Myocyte (in vitro differentiated cells): Measurements from ENCODE around the gene ZNF627. TPM values are rescaled to one million over a fixed set of nuclear protein-coding genes. Genes with fewer than 3 reads are reported as not detected.
"Not testable (repeated sequence)": the region's sequence is repeated elsewhere in the genome, so short reads cannot be mapped to it uniquely, and the experiment has no call there.

Experiments
- DNase-seq: peaks from one replicate; pipeline ENCODE4 v3.0.0-alpha.2; 2012; ENCODE audit warnings: low read depth
- polyA plus RNA-seq: library from polyadenylated mRNA; unstranded; fragments of >200 nt; gene quantifications from one replicate; pipeline ENCODE4 v1.2.1, GENCODE V29; 2012; ENCODE audit warnings: missing spikeins
- total RNA-seq: library from RNA; depleted of rRNA; stranded (reverse); fragments of >200 nt; gene quantifications from 2 replicates; pipeline ENCODE4 v1.2.3, GENCODE V29; 2014

ZNF627 gene
- total RNA-seq: 18.7 and 18.9 TPM in 2 replicates
- 6.3 TPM for polyA plus RNA-seq

DNA sequence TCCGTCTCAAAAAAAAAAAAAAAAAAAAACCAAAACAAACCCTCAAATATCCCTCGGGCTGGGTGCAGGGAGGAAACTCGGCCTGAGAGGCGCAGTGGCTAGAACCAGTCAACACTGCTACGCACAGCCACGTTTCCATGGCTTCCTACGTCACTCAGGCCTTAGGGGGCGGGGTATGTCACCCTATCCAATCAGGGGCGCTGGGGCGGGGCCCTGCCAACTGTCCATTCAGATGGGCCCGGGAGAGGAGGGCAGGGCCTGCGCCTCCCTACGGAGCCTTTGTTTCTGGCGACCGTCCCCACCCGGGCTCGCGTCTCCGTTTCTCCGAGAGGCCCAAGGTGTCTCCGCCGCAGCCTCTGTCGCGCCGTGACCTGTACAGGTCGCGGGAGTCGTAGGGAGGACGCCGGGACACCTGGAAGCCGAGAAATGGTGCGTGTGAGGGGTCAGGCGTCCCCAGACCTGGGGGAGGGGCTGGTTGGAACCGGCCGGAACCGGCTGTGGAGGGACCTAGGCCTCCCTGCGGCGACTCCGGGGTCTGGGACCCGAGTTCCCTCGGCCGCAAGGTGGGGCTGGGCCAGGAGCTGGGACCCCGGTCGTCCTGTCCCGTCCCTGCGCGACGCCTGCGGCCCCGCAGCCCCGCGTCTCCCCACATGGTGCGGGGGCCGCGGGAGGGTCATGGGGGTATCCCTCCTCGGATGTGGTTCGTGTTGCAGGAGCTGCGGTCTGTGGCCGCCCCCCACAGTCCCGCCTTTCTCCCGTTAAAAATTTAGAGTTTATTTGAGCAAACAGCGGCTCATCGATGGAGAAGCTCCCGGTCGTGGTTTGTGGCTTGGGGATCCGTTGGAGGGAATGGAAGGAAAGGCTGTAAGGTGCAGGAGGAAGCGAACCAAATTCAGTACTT lies at the start of gene ZNF627:
Gene ZNF627, plus strand, starts transcription at position 282 of the 901 bp plus-strand sequence. Its CDS starts 145 bp downstream, at position 427.
- peak; percentile 98 for DNase-seq

DNA sequence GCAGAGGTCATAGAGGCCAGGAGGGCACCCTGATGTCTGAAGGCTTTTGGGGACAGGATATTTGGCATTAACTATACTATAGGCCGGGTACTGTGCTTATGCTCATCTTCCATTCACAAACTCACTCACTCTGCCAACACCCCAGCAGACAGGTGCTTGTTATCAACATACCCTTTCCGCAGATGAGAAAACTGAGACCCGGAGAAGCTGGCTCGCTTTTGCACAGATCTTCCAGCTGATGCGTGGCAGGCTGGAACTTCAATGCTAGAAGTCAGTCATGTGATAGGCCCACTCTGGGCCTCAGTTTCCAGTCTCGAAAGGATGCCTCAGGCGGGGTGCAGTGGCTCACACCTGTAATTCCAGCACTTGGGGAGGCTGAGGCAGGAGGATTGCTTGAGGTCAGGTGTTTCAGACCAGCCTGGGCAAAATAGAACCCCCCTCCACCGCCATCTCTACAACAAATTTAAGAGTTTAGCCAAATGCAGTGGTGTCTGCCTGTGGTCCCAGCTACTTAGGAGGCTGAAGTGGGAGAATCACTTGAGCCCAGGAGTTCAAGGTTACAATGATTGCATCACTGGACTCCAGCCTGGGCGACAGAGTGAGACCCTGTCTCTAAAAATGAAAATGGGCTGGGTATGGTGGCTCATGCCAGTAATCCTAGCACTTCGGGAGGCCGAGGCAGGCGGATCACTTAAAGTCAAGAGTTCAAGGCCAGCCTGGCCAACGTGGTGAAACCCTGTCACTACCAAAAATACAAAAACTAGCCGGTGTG lies 49.2 kb upstream of the ZNF627 start:
- no peak for DNase-seq

DNA sequence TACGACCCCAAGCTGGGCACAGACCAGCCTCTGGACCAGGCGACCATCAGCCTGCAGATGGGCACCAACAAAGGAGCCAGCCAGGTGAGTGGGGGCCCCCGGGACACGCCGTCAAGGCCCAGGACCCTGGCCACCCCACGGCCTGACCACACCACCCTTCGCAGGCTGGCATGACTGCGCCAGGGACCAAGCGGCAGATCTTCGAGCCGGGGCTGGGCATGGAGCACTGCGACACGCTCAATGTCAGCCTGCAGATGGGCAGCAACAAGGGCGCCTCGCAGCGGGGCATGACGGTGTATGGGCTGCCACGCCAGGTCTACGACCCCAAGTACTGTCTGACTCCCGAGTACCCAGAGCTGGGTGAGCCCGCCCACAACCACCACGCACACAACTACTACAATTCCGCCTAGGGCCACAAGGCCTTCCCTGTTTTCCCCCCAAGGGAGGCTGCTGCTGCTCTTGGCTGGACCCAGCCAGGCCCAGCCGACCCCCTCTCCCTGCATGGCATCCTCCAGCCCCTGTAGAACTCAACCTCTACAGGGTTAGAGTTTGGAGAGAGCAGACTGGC lies 47.8 kb upstream of the ZNF627 start:
- DNase-seq: no peak

DNA sequence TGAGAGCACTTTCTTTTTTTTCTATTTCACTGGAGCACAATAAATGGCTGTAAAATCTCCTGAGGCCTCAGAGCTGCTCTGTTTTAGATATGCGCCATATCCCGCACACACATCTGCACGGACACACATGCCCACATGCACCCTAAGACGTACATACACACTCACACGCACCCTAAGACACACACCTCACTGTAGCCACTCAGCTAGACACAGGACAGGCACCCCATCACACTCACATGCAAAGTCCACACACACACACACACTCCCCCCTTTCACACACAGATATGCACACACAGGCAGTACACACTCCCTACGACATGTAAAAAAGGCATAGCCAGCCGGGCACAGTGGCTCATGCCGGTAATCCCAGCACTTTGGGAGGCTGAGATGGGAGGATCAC lies 47.0 kb upstream of the ZNF627 start:
- DNase-seq: no peak

DNA sequence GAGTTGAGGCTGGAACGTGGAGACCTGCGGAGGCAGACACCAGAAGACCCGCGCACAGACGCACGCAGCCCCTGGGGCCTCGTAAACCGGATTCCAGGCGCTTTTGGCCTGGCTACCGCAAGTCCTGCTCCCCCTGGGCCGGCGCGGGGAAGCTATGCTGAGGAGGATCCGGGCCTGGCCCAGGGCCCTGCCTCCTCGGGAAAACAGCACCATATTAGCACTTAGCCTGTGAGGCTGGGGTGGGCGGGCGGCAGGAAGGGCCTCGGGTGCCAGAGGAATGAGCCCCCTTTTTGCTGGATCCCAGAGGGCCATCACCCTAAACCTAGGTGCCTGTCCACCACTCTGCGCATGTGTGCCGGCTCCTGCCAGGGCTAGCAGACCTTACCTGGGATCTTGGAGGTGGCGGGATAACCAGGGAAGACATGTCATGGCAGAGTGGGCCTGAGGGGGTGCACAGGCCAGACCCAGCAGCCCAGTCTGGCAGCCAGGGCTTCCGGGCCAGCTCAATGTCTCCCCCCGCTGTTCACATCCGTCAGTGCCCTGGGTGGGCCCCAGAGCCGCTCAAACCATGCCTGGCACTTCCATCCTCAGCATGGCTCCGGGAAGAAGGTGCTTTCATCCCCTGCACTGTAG lies 45.6 kb upstream of the ZNF627 start:
- DNase-seq: no peak

DNA sequence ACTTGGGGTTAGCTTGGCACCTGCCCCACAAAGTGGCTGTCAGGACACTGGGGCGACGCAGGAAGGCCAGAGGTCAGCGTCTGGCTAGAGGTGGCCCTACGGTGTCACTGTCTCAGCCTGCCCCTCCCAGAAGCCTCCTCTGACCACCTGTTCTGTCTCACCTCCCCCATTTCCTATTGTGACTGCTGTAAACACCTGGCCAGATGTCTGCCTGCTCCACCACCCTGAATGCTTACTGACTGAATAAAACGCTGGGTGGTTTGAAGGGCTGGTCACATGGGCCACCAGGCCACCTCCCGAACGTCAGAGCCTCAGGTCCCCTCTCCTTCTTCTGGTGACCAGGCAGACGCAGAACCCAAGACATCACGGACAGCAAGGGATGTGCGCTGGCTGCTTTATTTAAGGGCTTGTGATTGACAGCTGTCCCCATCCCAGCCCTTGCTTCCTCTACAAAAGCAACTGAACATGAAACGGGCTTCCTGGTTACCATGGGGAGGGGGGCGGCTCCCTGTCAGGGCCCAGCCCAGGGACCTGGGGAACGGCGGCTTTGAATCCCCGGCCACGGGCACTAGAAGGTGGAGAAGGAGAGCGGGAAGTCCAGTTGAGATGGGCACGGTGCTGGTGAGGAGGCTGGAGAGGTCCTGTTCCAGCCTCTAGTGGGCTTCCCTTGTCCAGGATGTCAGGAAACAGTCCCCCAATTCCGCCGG lies 44.5 kb upstream of the ZNF627 start:
- DNase-seq: no peak

DNA sequence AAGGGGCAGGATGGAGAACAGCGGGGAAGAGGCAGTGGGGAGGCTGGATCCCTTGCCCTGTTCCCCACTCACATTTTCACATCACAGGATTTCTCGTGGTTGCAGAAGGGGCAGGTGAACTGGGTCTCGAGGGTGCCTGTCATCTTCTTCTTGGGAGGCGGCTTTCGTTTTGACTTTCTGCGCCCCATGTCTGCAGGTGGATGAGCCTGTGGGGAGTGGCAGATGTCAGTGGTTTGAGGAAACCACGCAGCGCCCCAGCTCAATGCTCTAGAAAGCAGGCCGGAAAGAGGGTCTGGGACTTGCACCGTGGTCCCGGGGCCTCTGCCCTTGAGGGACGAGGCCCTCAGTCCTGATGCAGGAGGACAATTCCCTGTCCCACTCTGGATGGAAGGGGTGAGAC lies 43.1 kb upstream of the ZNF627 start:
- no peak for DNase-seq

DNA sequence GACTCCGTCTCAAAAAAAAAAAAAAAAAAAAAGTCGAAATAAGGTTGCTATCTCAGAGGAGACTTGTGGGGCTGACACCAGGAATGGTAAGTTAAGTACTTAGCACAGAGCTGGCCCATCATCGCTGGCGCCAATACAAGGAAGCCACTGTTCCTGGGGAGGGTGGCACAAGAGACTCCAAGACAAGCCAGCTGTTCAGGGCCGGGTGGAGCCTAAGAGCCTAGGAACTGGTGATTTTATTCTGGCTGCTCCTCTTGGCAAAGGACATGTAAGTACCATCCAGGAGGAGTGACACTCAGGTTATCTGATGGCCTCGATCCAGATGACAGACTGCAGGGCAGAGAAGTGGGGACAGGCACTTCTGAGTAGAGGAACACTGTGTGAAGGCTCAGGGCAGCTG lies 42.0 kb upstream of the ZNF627 start:
- no peak for DNase-seq

DNA sequence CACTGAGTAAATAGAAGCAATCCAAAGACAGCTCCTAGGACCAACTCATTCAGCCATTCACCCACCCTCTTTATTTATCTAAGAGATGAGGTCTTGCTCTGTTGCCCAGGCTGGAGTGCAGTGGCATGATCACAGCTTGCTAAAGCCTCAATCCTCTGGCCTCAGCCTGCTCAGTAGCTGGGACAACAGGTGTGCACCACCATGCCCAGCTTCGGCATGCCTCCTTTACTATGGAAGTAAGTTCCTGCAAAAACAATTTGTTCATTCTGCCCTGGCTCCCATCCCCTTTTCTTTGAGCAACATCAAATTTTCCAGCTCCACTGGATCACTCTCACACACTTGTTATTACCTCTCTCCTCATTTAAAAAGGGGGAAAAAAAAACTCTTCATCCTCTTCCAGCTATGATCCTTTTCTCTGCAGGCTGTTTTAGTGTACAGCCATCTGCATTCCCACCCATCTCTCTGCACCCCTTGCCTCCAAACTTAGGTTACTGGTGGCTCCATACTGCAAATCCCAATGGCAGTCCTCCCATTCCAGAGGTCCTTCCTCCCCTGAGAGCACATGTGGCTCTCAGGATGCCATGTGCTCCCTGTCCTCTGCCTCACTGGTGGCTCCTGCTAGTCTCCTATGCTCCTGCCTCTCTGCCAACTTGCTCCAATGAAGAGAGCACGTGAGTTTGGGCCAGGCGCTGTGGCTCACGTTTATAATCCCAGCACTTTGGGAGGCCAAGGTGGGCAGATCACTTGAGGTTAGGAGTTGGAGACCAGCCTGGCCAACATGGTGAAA lies 40.5 kb upstream of the ZNF627 start:
- no peak for DNase-seq

DNA sequence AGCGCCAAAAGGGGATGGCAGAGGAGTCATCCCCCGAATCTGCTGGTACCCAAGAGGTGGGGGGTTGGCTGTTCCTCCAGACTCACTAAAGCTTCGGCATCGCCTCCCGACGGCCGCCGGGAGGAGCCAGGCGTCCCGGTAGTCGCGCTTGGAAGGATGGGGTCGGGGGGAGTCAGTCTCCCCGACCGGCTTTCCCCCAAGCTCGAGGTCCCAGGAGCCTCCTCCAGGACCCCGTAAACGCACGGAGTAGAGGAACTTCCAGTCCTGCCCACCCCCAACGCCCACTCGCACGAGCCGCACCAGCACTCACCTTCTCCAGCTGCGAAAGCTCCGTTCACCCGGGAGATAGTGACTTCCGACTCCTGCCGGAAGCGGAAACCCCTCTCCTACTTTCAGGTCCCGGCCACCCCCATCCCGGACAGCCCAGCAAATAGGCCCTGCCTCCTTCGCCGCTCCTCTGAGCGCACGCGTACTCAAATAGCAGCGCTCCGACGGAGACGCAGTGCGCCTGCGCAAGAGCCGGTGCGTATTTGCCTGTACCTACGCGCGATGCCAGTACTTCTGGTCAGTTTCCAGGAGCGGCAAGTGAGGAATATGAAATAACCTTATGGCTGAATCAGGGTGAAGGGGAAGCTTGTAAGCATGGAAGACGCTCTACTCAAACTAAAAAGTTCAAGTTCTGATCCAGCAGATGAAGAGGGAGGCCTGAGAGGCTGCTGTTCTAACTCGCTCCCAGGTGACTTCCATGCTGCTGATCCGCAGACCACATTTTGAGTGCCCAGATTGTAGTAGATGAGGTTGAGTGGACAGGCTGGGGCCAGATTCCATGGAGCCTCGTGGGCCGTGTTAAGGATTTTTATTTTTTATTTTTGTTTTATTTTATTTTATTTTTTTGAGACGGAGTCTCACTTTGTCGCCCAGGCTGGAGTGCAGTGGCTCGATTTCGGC lies 38.1 kb upstream of the ZNF627 start, which contains the start of gene ELOF1:
Gene ELOF1, minus strand, starts transcription at position 350 of the 948 bp plus-strand sequence. CDS start 4,883 bp downstream, outside the sequence.
- DNase-seq: peak; percentile 98

DNA sequence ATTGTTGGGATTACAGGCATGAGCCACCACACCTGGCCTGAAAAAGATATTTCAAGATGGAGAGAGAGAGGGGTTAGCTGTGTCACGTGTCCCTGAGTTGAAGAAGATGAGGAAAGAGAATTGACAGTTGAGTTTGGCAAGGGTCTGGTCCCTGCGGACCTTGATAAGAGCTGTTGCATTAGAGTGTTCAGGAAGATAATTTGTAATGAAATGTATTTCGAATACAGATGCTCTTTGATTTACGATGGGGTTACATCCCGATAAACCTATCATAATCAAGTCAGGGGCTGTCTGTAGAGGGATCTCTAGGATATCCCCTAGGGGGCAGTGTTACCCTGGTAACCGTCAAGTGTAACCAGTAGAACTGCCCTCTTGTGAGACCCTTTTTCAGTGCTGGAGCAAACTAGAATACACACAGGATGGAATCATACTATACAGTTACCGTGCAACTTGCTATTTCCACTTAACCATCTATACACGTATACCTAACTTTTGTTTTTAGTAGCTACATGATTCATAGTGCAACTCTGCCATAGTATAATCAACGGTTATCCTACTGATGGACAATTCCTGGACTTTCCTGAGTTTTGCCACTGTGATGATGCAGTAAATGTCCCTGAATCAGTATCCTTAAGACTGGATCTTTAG lies 36.8 kb upstream of the ZNF627 start:
- DNase-seq: peak; percentile 73

DNA sequence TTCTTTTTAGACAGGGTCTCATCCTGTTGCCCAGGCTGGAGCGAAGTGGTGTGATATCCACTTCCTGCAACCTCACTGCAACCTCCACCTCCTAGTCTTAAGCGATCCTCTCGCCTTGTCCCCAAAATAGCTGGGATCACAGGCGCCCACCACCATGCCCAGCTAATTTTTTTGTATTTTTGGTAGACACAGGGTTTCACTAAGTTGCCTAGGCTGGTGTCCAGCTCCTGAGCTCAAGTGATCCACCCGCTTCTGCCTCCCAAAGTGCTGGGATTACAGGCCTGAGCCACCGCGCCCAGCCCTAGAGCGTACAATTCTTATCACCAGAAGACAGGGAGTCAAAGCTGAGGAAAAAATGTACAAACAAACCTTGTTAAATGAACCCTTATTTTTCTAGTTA lies 33.8 kb upstream of the ZNF627 start:
- no peak for DNase-seq

DNA sequence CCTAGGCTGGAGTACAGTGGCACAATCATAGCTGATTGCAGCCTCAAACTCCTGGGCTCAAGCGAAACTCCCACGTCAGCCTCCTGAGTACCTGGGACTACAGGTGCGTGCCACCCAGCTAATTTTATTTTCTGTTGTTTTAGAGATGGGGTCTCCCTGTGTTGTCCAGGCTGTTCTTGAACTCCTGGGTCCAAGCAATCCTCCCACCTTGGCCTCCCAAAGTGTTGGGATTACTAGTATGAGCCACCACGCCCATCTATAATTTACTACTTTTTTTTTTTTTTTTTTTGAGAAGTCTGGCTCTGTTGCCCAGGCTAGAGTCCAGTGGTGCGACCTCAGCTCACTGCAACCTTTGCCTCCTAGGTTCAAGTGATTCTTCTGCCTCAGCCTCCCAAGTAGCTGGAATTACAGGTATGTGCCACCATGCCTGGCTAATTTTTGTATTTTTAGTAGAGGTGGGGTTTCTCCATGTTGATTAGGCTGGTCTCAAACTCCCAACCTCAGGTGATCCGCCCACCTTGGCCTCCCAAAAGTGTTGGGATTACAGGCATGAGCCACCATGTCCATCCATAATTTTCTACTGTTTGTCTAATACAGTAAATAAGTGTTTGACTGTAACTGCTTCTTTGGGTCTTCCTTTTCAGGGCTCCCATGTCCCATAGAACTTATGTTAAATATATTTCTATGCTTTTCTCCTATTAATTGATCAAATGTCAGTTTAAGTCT lies 33.0 kb upstream of the ZNF627 start:
- not testable (repeated sequence) for DNase-seq

DNA sequence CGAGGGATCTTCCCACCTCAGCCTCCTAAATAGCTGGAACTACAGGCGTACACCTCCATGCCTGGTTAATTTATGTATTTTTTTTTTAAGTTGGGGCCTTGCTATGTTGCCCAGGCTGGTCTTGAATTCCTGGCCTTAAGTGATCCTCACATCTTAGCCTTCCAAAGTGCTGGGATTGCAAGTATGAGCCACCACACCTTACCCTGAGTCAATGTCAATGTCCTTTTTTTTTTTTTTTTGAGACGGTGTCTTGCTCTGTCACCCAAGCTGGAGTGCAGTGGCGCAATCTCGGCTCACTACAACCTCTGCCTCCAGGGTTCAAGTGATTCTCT lies 31.7 kb upstream of the ZNF627 start:
- DNase-seq: not testable (repeated sequence)

DNA sequence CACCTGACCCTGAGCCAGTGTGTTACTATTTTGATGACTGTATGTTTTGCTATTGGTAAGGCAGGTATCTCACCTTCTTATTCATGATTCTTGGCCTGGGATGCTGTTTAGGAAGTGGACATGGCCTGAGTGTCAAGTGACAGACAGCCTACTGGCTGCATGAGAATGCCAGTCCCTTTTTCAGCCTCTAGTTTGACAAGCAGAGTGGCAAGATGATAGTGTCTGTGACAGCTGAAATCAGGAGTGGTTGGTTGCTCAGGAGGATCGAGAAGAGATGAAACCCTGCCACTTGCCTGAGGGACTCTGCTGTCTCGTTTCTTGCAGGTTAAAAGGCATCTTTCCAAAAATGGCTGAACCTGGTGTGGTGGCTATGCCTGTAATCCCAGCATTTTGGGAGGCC lies 31.1 kb upstream of the ZNF627 start:
- no peak for DNase-seq

DNA sequence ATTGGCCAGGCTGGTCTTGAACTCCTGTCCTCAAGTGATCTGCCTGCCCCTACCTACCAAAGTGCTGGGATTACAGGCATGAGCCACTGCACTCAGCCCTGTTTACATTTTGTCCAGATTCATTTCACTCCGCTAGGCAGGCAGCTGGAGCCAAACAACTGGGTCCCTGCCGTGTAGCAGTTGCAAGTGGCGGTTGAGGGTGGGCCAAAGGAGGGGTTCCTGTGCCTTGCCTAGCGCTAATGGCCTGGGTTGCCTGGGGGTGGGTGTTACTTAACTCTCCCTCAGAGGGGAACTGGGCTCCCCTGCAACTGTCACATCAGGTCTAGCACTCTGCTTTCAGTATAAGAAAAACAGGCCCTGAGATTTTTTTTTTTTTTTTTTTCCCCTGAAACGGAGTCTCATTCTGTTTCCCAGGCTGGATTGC lies 27.2 kb upstream of the ZNF627 start:
- DNase-seq: no peak

DNA sequence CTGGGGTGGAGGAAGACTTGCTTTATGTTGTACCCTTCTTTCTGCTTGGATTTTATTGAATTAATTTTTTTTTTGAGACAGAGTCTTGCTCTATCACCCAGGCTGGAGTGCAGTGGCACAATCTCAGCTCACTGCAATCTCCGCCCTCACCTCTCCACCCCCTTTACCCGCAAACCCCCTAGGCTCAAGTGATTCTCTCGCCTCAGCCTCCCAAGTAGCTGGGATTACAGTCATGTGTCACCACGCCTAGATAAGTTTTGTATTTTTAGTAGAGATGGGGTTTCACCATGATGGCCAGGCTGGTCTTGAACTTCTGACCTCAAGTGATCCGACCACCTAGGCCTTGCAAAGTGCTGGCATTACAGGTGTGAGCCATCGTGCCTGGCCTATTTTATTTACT lies 23.9 kb upstream of the ZNF627 start:
- not testable (repeated sequence) for DNase-seq

DNA sequence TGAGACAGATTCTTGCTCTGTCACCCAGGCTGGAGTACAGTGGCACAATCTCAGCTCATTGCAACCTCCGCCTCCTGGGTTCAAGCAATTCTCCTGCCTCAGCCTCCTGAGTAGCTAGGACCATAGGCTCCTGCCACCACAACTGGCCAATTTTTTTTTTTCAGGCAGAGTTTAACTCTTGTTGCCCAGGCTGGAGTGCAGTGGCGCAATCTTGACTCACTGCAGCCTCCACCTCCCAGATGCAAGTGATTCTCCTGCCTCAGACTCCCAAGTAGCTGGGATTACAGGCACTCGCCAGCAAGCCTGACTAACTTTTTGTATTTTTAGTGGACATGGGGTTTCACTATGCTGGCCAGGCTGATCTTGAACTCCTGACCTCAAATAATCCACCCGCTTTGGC lies 23.5 kb upstream of the ZNF627 start:
- not testable (repeated sequence) for DNase-seq
